Measurements from ENCODE around the gene HDHD3.

DNA sequence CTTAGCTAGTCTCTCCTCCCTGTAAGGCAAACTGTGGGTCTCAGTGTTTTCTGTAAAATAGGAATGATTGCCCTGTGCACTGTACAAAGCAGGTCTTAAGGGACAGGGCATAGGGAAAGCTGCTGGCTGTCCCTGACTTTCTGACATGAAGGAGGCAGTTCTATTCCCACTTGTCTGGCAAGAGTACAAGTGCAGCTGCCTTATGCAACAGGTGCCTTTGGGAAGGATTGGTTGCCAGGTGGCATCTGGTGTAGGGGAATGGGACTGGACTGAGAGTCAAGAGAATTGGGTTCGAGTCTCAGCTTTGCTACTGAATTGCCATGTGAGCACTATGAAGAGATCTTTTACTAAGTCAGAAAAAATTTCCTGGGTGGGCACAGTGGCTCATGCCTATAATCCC is 17.4 kb downstream of the HDHD3 start:
- TF ChIP-seq, protein P1, sequence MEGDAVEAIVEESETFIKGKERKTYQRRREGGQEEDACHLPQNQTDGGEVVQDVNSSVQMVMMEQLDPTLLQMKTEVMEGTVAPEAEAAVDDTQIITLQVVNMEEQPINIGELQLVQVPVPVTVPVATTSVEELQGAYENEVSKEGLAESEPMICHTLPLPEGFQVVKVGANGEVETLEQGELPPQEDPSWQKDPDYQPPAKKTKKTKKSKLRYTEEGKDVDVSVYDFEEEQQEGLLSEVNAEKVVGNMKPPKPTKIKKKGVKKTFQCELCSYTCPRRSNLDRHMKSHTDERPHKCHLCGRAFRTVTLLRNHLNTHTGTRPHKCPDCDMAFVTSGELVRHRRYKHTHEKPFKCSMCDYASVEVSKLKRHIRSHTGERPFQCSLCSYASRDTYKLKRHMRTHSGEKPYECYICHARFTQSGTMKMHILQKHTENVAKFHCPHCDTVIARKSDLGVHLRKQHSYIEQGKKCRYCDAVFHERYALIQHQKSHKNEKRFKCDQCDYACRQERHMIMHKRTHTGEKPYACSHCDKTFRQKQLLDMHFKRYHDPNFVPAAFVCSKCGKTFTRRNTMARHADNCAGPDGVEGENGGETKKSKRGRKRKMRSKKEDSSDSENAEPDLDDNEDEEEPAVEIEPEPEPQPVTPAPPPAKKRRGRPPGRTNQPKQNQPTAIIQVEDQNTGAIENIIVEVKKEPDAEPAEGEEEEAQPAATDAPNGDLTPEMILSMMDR (IDR thresholded peaks at IDR 0.05; ENCODE audit: insufficient read depth, low read length, poor library complexity, severe bottlenecking): no peak
- TF ChIP-seq EZH2phosphoT487 (conservative IDR thresholded peaks at IDR 0.05; ENCODE audit: low read length): no peak

All from SU-DHL-6 (cell line).